CD14-positive monocyte (primary cell): ENCODE results near the gene UGT8. TPM values are rescaled to one million over a fixed set of nuclear protein-coding genes. Genes with fewer than 3 reads are reported as not detected.

Experiments
- DNase-seq, 3 donors: peaks; one replicate each; pipeline ENCODE4 v3.0.0-alpha.2; 2011 to 2022
- H2AFZ ChIP-seq: 2 replicates; pipeline ENCODE4 v1.6.0; 2012; ENCODE audit warnings: mild to moderate bottlenecking, low read depth, low read length, inconsistent platforms; ENCODE audit not compliant: insufficient read depth, poor library complexity, severe bottlenecking
- H3K27ac ChIP-seq, 2 donors: 1 replicate in 1 of 2; 2 replicates in 1 of 2; pipeline ENCODE4 v1.5.1; 2012 to 2013; ENCODE audit warnings: low read length in 2 of 2, control low read depth in 1 of 2, inconsistent platforms in 1 of 2, low read depth in 1 of 2, mild to moderate bottlenecking in 1 of 2
- H3K27me3 ChIP-seq, 2 donors: one replicate each; pipeline versions ENCODE4 v1.6.0 to v1.6.1; 2011 to 2013; ENCODE audit warnings: low read length in 2 of 2; ENCODE audit not compliant: control insufficient read depth in 2 of 2, insufficient read depth in 2 of 2
- H3K36me3 ChIP-seq, 2 donors: replicated peaks in 1 of 2; 1 replicate in 1 of 2; 2 replicates in 1 of 2; pipeline versions ENCODE4 v1.5.1 to v1.6.1; 2012 to 2013; ENCODE audit warnings: low read length in 2 of 2, control low read depth in 1 of 2, inconsistent platforms in 1 of 2, mild to moderate bottlenecking in 1 of 2; ENCODE audit not compliant: insufficient read depth in 2 of 2, control insufficient read depth in 1 of 2
- H3K4me1 ChIP-seq, 2 donors: 1 replicate in 1 of 2; 2 replicates in 1 of 2; pipeline versions ENCODE4 v1.5.1 to v1.6.1; 2012 to 2013; ENCODE audit warnings: low read length in 2 of 2, control low read depth in 1 of 2, inconsistent platforms in 1 of 2, mild to moderate bottlenecking in 1 of 2, moderate library complexity in 1 of 2; ENCODE audit not compliant: insufficient read depth in 2 of 2, control insufficient read depth in 1 of 2
- H3K4me2 ChIP-seq: replicated peaks from 2 replicates; pipeline ENCODE3; 2012; ENCODE audit warnings: low read length, moderate library complexity, mild to moderate bottlenecking; ENCODE audit not compliant: poor library complexity, severe bottlenecking; ENCODE audit errors: extremely low read depth
- H3K4me3 ChIP-seq, 3 experiments: fragments of 200-600 bp in 1 of 3; sonication (generic) in 1 of 3; replicated peaks in 1 of 3; 1 replicate in 2 of 3; 2 replicates in 1 of 3; pipeline ENCODE4 v1.5.1; 2011 to 2013; ENCODE audit warnings: low read length in 3 of 3, mild to moderate bottlenecking in 3 of 3, control low read depth in 2 of 3, low read depth in 2 of 3, inconsistent platforms in 1 of 3, moderate library complexity in 1 of 3
- H3K79me2 ChIP-seq: 2 replicates; pipeline ENCODE4 v1.6.0; 2012; ENCODE audit warnings: mild to moderate bottlenecking, control low read depth, inconsistent platforms, low read length, moderate library complexity; ENCODE audit not compliant: insufficient read depth
- H3K9ac ChIP-seq: 2 replicates; pipeline ENCODE4 v1.6.0; 2017; ENCODE audit warnings: low read length, mild to moderate bottlenecking; ENCODE audit not compliant: insufficient read depth, poor library complexity, severe bottlenecking
- H3K9me3 ChIP-seq, 2 donors: replicated peaks in 1 of 2; 1 replicate in 1 of 2; 2 replicates in 1 of 2; pipeline versions ENCODE4 v1.5.1 to v1.6.1; 2012 to 2013; ENCODE audit warnings: low read length in 2 of 2, control low read depth in 1 of 2; ENCODE audit not compliant: control insufficient read depth in 1 of 2, insufficient read depth in 1 of 2
- H4K20me1 ChIP-seq: 2 replicates; pipeline ENCODE4 v1.6.0; 2012; ENCODE audit warnings: mild to moderate bottlenecking, low read length, control low read depth, moderate library complexity; ENCODE audit not compliant: insufficient read depth
- H3K27ac Mint-ChIP-seq, 7 donors: one replicate each; pipeline ENCODE4 v1.8.0; 2020; ENCODE audit warnings: mild to moderate bottlenecking in 7 of 7, mixed read lengths in 7 of 7, moderate library complexity in 6 of 7, inconsistent platforms in 2 of 7
- H3K27me3 Mint-ChIP-seq, 3 donors: one replicate each; pipeline ENCODE4 v1.8.0; 2021 to 2022; ENCODE audit warnings: low read depth in 3 of 3, mild to moderate bottlenecking in 3 of 3, mixed read lengths in 3 of 3, moderate library complexity in 3 of 3, inconsistent platforms in 1 of 3
- H3K36me3 Mint-ChIP-seq, 2 donors: one replicate each; pipeline ENCODE4 v1.8.0; 2020; ENCODE audit warnings: mixed read lengths in 2 of 2, inconsistent platforms in 1 of 2, mild to moderate bottlenecking in 1 of 2
- H3K4me1 Mint-ChIP-seq: one replicate; pipeline ENCODE4 v1.8.0; 2020; ENCODE audit warnings: mild to moderate bottlenecking, mixed read lengths
- H3K4me3 Mint-ChIP-seq, 2 donors: one replicate each; pipeline ENCODE4 v1.8.0; 2020; ENCODE audit warnings: mild to moderate bottlenecking in 2 of 2, mixed read lengths in 2 of 2, moderate library complexity in 1 of 2
- H3K9me3 Mint-ChIP-seq, 7 donors: one replicate each; pipeline ENCODE4 v1.8.0; 2020 to 2022; ENCODE audit warnings: mixed read lengths in 7 of 7, mild to moderate bottlenecking in 6 of 7, moderate library complexity in 6 of 7, inconsistent platforms in 2 of 7
- WGBS: methylation state at CpG from one replicate; pipeline ENCODE4 v1.1.5; 2013; ENCODE audit warnings: missing lambda C conversion rate; ENCODE audit not compliant: insufficient coverage; 5-methylcytosine and 5-hydroxymethylcytosine counted together
- intact Hi-C, 2 donors: fragments of 100-400 bp; cut with micrococcal nuclease; formaldehyde crosslinking; loops; one replicate each; pipeline versions ENCODE4 v1.15.0 to v1.15.1; 2023
- polyA plus RNA-seq, 3 donors: library from polyadenylated mRNA; depleted of rRNA in 1 of 3; unstranded in 2 of 3; stranded (reverse) in 1 of 3; fragments of 300-500 nt in 2 of 3; fragments of >200 nt in 1 of 3; fragmentation: Illumina TruSeq in 2 of 3; gene quantifications; 1 replicate in 2 of 3; 2 replicates in 1 of 3; pipeline ENCODE4 v1.2.3, GENCODE V29; 2012 to 2021
- TF ChIP-seq, protein P1 (sequence below): fragments of 200-600 bp; IDR thresholded peaks from one replicate; pipeline ENCODE4 v1.8.0; 2022; ENCODE audit warnings: antibody characterized with exemption, mild to moderate bottlenecking

The UGT8 gene
- polyA plus RNA-seq, 3 donors: not detected

DNA sequence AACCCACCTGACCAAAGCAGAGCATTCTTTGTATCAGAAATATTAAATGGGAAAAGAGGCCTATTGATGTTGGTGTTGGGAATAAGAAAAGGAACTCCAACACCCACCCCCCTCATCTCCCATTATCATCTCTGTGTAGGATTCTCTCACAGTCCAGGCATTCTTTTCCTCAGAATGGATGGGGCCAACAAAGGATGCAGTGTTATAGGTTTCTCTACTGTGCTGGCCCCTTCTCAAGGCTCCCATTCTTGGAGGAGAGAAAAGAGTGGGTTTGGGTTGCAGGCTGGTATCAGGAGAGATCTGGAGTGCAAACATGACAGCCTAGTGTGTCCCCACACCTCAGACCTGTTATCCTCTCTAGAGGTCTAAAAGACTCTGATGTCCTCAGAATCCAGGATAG lies 59.6 kb downstream of the UGT8 start:
- no peak overlapping the region for H3K9ac ChIP-seq
- no peak overlapping the region for H3K4me2 ChIP-seq
- H3K79me2 ChIP-seq: no peaks in the 10 kb centered on the region
- no peak overlapping the region for H3K4me3 ChIP-seq
- no peaks in the 10 kb centered on the region for H4K20me1 ChIP-seq
- TF ChIP-seq, protein P1, sequence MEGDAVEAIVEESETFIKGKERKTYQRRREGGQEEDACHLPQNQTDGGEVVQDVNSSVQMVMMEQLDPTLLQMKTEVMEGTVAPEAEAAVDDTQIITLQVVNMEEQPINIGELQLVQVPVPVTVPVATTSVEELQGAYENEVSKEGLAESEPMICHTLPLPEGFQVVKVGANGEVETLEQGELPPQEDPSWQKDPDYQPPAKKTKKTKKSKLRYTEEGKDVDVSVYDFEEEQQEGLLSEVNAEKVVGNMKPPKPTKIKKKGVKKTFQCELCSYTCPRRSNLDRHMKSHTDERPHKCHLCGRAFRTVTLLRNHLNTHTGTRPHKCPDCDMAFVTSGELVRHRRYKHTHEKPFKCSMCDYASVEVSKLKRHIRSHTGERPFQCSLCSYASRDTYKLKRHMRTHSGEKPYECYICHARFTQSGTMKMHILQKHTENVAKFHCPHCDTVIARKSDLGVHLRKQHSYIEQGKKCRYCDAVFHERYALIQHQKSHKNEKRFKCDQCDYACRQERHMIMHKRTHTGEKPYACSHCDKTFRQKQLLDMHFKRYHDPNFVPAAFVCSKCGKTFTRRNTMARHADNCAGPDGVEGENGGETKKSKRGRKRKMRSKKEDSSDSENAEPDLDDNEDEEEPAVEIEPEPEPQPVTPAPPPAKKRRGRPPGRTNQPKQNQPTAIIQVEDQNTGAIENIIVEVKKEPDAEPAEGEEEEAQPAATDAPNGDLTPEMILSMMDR: no peak
- Mint-ChIP-seq H3K4me1 (no peaks in the 10 kb centered on the region), H3K27me3 (peaks cover 0 to 5% (median 0%) of the 10 kb centered on the region in 3 donors), H3K36me3 (no peaks in the 10 kb centered on the region), H3K4me3 (no peak overlapping the region), H3K27ac (no peak overlapping the region), H3K9me3 (no peaks in the 10 kb centered on the region)
- H3K4me1 ChIP-seq: no peaks in the 10 kb centered on the region
- no peak overlapping the region for H2AFZ ChIP-seq
- no peak for DNase-seq
- H3K9me3 ChIP-seq: no peaks in the 10 kb centered on the region
- intact Hi-C loops: no loop called here
- H3K36me3 ChIP-seq: no peaks in the 10 kb centered on the region
- no peak overlapping the region for H3K27ac ChIP-seq
- no peaks in the 10 kb centered on the region for H3K27me3 ChIP-seq

DNA sequence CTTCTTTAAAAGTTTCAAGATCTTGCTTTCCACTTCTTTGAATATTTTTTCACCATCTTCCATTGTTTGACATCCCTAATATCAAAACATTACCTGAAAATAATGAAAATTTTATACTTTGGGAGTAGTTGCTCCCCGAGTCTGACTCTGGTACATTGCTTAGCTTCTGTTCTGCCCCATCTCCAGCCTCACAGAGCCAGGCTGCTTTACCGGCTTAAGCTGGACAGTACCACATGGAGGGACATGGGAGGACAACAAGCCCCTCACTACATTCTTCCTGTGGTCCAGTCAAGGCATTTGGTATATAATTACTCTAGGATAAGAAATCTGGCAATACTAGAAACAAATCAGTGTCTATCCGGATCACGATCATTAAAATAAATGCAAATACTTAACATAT lies 60.2 kb downstream of the UGT8 start:
- Histone ChIP-seq H3K36me3 (no peaks in the 10 kb centered on the region), H3K79me2 (no peaks in the 10 kb centered on the region), H3K9me3 (no peaks in the 10 kb centered on the region), H3K9ac (no peak overlapping the region), H2AFZ (no peak overlapping the region), H3K27me3 (no peaks in the 10 kb centered on the region), H3K27ac (no peak overlapping the region), H4K20me1 (no peaks in the 10 kb centered on the region), H3K4me2 (no peak overlapping the region), H3K4me3 (no peak overlapping the region), H3K4me1 (no peaks in the 10 kb centered on the region)
- H3K36me3 Mint-ChIP-seq: no peaks in the 10 kb centered on the region
- no peaks in the 10 kb centered on the region for H3K4me1 Mint-ChIP-seq
- H3K27ac Mint-ChIP-seq: no peak overlapping the region
- no peaks in the 10 kb centered on the region for H3K9me3 Mint-ChIP-seq
- WGBS: no CpG with 5 or more reads among the region's 4 CpGs
- intact Hi-C loops: no loop called here
- no peak overlapping the region for H3K4me3 Mint-ChIP-seq
- H3K27me3 Mint-ChIP-seq: peaks cover 0 to 5% (median 0%) of the 10 kb centered on the region in 3 donors
- no peak for DNase-seq
- TF ChIP-seq, protein P1: no peak
